ENCODE data around the gene EFCAB6. TPM values are rescaled to one million over a fixed set of nuclear protein-coding genes. Genes with fewer than 3 reads are reported as not detected.
"Not testable (repeated sequence)": the region's sequence is repeated elsewhere in the genome, so short reads cannot be mapped to it uniquely, and the experiment has no call there.

EFCAB6 gene
- total RNA-seq, 2 experiments from 2014 or later: 0.26 to 0.39 TPM

GRCh38 chr22:43697894-43698293, 114.2 kb downstream of the EFCAB6 start:
- ChIA-PET CTCF (no interaction called here), POLR2A (no interaction called here)
- no peaks in the 10 kb centered on the region for H3K4me1 Mint-ChIP-seq (ENCODE audit: low read depth)
- no peak overlapping the region for H3K27ac Mint-ChIP-seq
- H3K4me3 Mint-ChIP-seq: no peak overlapping the region
- no peak for ATAC-seq
- no peaks in the 10 kb centered on the region for H3K36me3 Mint-ChIP-seq (ENCODE audit: low read depth)
- no peak for DNase-seq
- H3K9me3 Mint-ChIP-seq (ENCODE audit: insufficient read depth): no peaks in the 10 kb centered on the region
- peaks cover 7% of the 10 kb centered on the region for H3K27me3 Mint-ChIP-seq (ENCODE audit: low read depth)

- Mint-ChIP-seq H3K9me3 (ENCODE audit: insufficient read depth) (no peaks in the 10 kb centered on the region), H3K4me3 (no peak overlapping the region), H3K4me1 (ENCODE audit: low read depth) (no peaks in the 10 kb centered on the region), H3K27ac (no peak overlapping the region), H3K27me3 (ENCODE audit: low read depth) (peaks cover 7% of the 10 kb centered on the region), H3K36me3 (ENCODE audit: low read depth) (no peaks in the 10 kb centered on the region)
- ChIA-PET POLR2A (no interaction called here), CTCF (no interaction called here)
- DNase-seq (no peak), ATAC-seq (no peak)
Observed at GRCh38 chr22:43693249-43693648, 118.9 kb downstream of the EFCAB6 start.

GRCh38 chr22:43689356-43689755, 122.7 kb downstream of the EFCAB6 start:
- CTCF ChIA-PET: no interaction called here
- Mint-ChIP-seq H3K4me1 (ENCODE audit: low read depth) (no peaks in the 10 kb centered on the region), H3K4me3 (no peak overlapping the region), H3K27me3 (ENCODE audit: low read depth) (no peaks in the 10 kb centered on the region), H3K36me3 (ENCODE audit: low read depth) (no peaks in the 10 kb centered on the region), H3K9me3 (ENCODE audit: insufficient read depth) (no peaks in the 10 kb centered on the region), H3K27ac (no peak overlapping the region)
- POLR2A ChIA-PET: no interaction called here
- ATAC-seq: no peak
- DNase-seq: no peak

GRCh38 chr22:43682851-43683250, 129.3 kb downstream of the EFCAB6 start:
- Mint-ChIP-seq H3K36me3 (ENCODE audit: low read depth) (no peaks in the 10 kb centered on the region), H3K4me3 (no peak overlapping the region), H3K4me1 (ENCODE audit: low read depth) (no peaks in the 10 kb centered on the region), H3K27me3 (ENCODE audit: low read depth) (peaks cover 6% of the 10 kb centered on the region), H3K27ac (no peak overlapping the region), H3K9me3 (ENCODE audit: insufficient read depth) (no peaks in the 10 kb centered on the region)
- ATAC-seq (no peak), DNase-seq (no peak)
- CTCF ChIA-PET: no interaction called here
- POLR2A ChIA-PET: no interaction called here

- POLR2A ChIA-PET: no interaction called here
- no peak for ATAC-seq
Observed at GRCh38 chr22:43681731-43682360, 130.3 kb downstream of the EFCAB6 start.

GRCh38 chr22:43670513-43670912, 141.6 kb downstream of the EFCAB6 start:
- no peaks in the 10 kb centered on the region for H3K4me1 Mint-ChIP-seq (ENCODE audit: low read depth)
- no peak overlapping the region for H3K4me3 Mint-ChIP-seq
- no peaks in the 10 kb centered on the region for H3K36me3 Mint-ChIP-seq (ENCODE audit: low read depth)
- no peak overlapping the region for H3K27ac Mint-ChIP-seq
- POLR2A ChIA-PET: no interaction called here
- ATAC-seq (no peak), DNase-seq (no peak)
- CTCF ChIA-PET: no interaction called here
- no peaks in the 10 kb centered on the region for H3K27me3 Mint-ChIP-seq (ENCODE audit: low read depth)
- no peaks in the 10 kb centered on the region for H3K9me3 Mint-ChIP-seq (ENCODE audit: insufficient read depth)

More at GRCh38 chr22:43681731-43682360, 130.3 kb downstream of the EFCAB6 start:
- DNase-seq: no peak
- Mint-ChIP-seq H3K27ac (no peak overlapping the region), H3K4me1 (ENCODE audit: low read depth) (no peaks in the 10 kb centered on the region), H3K4me3 (no peak overlapping the region), H3K9me3 (ENCODE audit: insufficient read depth) (no peaks in the 10 kb centered on the region), H3K27me3 (ENCODE audit: low read depth) (peaks cover 6% of the 10 kb centered on the region), H3K36me3 (ENCODE audit: low read depth) (no peaks in the 10 kb centered on the region)
- CTCF ChIA-PET: no interaction called here

- no peak overlapping the region for H3K27ac Mint-ChIP-seq
- H3K4me3 Mint-ChIP-seq: no peak overlapping the region
- ChIA-PET POLR2A (no interaction called here), CTCF (no interaction called here)
- no peak for ATAC-seq
- H3K4me1 Mint-ChIP-seq (ENCODE audit: low read depth): no peaks in the 10 kb centered on the region
- H3K27me3 Mint-ChIP-seq (ENCODE audit: low read depth): no peaks in the 10 kb centered on the region
- DNase-seq: no peak
- no peaks in the 10 kb centered on the region for H3K9me3 Mint-ChIP-seq (ENCODE audit: insufficient read depth)
- H3K36me3 Mint-ChIP-seq (ENCODE audit: low read depth): no peaks in the 10 kb centered on the region
Observed at GRCh38 chr22:43669190-43669589, 142.9 kb downstream of the EFCAB6 start.

- no peak for ATAC-seq
- H3K4me3 Mint-ChIP-seq: no peak overlapping the region
Observed at GRCh38 chr22:43667656-43668055, 144.4 kb downstream of the EFCAB6 start.

GRCh38 chr22:43666457-43666856, 145.6 kb downstream of the EFCAB6 start:
- no peak overlapping the region for H3K27ac Mint-ChIP-seq
- H3K4me1 Mint-ChIP-seq (ENCODE audit: low read depth): no peaks in the 10 kb centered on the region
- no peak for DNase-seq
- H3K27me3 Mint-ChIP-seq (ENCODE audit: low read depth): no peaks in the 10 kb centered on the region
- ATAC-seq: no peak
- ChIA-PET POLR2A (no interaction called here), CTCF (no interaction called here)
- no peaks in the 10 kb centered on the region for H3K9me3 Mint-ChIP-seq (ENCODE audit: insufficient read depth)
- H3K36me3 Mint-ChIP-seq (ENCODE audit: low read depth): no peaks in the 10 kb centered on the region
- H3K4me3 Mint-ChIP-seq: no peak overlapping the region

More at GRCh38 chr22:43667656-43668055, 144.4 kb downstream of the EFCAB6 start:
- no peak for DNase-seq
- Mint-ChIP-seq H3K27me3 (ENCODE audit: low read depth) (no peaks in the 10 kb centered on the region), H3K36me3 (ENCODE audit: low read depth) (no peaks in the 10 kb centered on the region), H3K27ac (no peak overlapping the region), H3K4me1 (ENCODE audit: low read depth) (no peaks in the 10 kb centered on the region), H3K9me3 (ENCODE audit: insufficient read depth) (no peaks in the 10 kb centered on the region)
- CTCF ChIA-PET: no interaction called here
- POLR2A ChIA-PET: no interaction called here

GRCh38 chr22:43658823-43659222, 153.3 kb downstream of the EFCAB6 start:
- H3K4me1 Mint-ChIP-seq (ENCODE audit: low read depth): no peaks in the 10 kb centered on the region
- no peak overlapping the region for H3K27ac Mint-ChIP-seq
- H3K9me3 Mint-ChIP-seq (ENCODE audit: insufficient read depth): no peaks in the 10 kb centered on the region
- H3K4me3 Mint-ChIP-seq: no peak overlapping the region
- CTCF ChIA-PET: no interaction called here
- DNase-seq (no peak), ATAC-seq (no peak)
- H3K36me3 Mint-ChIP-seq (ENCODE audit: low read depth): no peaks in the 10 kb centered on the region
- no peaks in the 10 kb centered on the region for H3K27me3 Mint-ChIP-seq (ENCODE audit: low read depth)
- POLR2A ChIA-PET: no interaction called here

- H3K36me3 Mint-ChIP-seq (ENCODE audit: low read depth); H3K27me3 Mint-ChIP-seq (ENCODE audit: low read depth); CTCF ChIA-PET; H3K4me1 Mint-ChIP-seq (ENCODE audit: low read depth); H3K9me3 Mint-ChIP-seq (ENCODE audit: insufficient read depth); H3K27ac Mint-ChIP-seq; DNase-seq; ATAC-seq; POLR2A ChIA-PET; H3K4me3 Mint-ChIP-seq: not testable (repeated sequence)
Observed at GRCh38 chr22:43656581-43656980, 155.5 kb downstream of the EFCAB6 start.

- no peaks in the 10 kb centered on the region for H3K36me3 Mint-ChIP-seq (ENCODE audit: low read depth)
- H3K27me3 Mint-ChIP-seq (ENCODE audit: low read depth): no peaks in the 10 kb centered on the region
- H3K4me3 Mint-ChIP-seq: no peak overlapping the region
- H3K9me3 Mint-ChIP-seq (ENCODE audit: insufficient read depth): no peaks in the 10 kb centered on the region
- DNase-seq (no peak), ATAC-seq (no peak)
- ChIA-PET POLR2A (no interaction called here), CTCF (no interaction called here)
- H3K27ac Mint-ChIP-seq: no peak overlapping the region
- no peaks in the 10 kb centered on the region for H3K4me1 Mint-ChIP-seq (ENCODE audit: low read depth)
Observed at GRCh38 chr22:43654271-43654670, 157.8 kb downstream of the EFCAB6 start.

- POLR2A ChIA-PET: no interaction called here
- no peak overlapping the region for H3K4me3 Mint-ChIP-seq
- ATAC-seq: no peak
- no peak overlapping the region for H3K27ac Mint-ChIP-seq
- H3K4me1 Mint-ChIP-seq (ENCODE audit: low read depth): no peaks in the 10 kb centered on the region
- CTCF ChIA-PET: no interaction called here
- H3K9me3 Mint-ChIP-seq (ENCODE audit: insufficient read depth): no peaks in the 10 kb centered on the region
- H3K36me3 Mint-ChIP-seq (ENCODE audit: low read depth): no peaks in the 10 kb centered on the region
- no peak for DNase-seq
- peaks cover 4% of the 10 kb centered on the region for H3K27me3 Mint-ChIP-seq (ENCODE audit: low read depth)
Observed at GRCh38 chr22:43652845-43653244, 159.3 kb downstream of the EFCAB6 start.
